ENCODE measurements around the gene DLGAP3.

- TF ChIP-seq CTCF (IDR thresholded peaks at IDR 0.05 in 4 of 5, conservative IDR thresholded peaks at IDR 0.05 in 1 of 5) (no peak), POLR2A (IDR thresholded peaks at IDR 0.05) (no peak)
Observed at GRCh38 chr1:34846265-34846664, 83.2 kb downstream of the DLGAP3 start.
